ENCODE data around the gene HDAC4. TPM values are rescaled to one million over a fixed set of nuclear protein-coding genes. Genes with fewer than 3 reads are reported as not detected.

Gene HDAC4
- total RNA-seq, 2 experiments from 2014 or later: 22.6 to 24.5 TPM

DNA sequence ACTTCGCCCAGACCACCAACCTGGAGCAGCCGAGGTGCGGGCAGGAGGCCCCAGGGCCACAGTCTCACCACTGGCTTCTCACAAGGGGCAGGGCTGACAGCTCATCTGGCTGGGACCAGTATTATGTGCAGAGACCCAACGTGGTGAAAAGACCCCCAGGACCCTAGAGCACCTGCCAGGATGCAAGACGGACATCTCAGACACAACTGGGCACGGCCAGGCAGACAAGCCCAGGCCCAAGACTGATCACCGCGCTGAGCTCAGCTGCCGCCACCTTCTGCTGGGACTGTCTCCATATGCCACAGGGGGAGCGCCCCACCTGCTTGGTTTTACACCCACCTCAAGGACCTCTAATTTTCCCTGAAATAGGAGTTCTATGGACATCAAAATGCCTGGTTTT is 23.2 kb downstream of the HDAC4 start:
- CTCF ChIA-PET: interaction anchor here (1.1 kb wide), 1 partner anchor 110 kb away, joined by 3 read pairs; no protein-coding TSS in a partner anchor

GRCh38 chr2:239376942-239377531 is 23.8 kb downstream of the HDAC4 start:
- POLR2A ChIA-PET: no interaction called here
- DNase-seq (no peak), ATAC-seq (no peak)
- no peak overlapping the region for H3K4me3 Mint-ChIP-seq
- intact Hi-C loops (cut with micrococcal nuclease): loop anchor here (10.0 kb wide), 1 partner anchor 52 kb away; no protein-coding TSS in a partner anchor
- no peak overlapping the region for H3K27ac Mint-ChIP-seq
- no peaks in the 10 kb centered on the region for H3K27me3 Mint-ChIP-seq
- no peaks in the 10 kb centered on the region for H3K36me3 Mint-ChIP-seq (ENCODE audit: low read depth)
- CTCF ChIA-PET: interaction anchor here (1.1 kb wide), 1 partner anchor 110 kb away, joined by 3 read pairs; no protein-coding TSS in a partner anchor
- H3K9me3 Mint-ChIP-seq: no peaks in the 10 kb centered on the region
- TF ChIP-seq, protein P1, sequence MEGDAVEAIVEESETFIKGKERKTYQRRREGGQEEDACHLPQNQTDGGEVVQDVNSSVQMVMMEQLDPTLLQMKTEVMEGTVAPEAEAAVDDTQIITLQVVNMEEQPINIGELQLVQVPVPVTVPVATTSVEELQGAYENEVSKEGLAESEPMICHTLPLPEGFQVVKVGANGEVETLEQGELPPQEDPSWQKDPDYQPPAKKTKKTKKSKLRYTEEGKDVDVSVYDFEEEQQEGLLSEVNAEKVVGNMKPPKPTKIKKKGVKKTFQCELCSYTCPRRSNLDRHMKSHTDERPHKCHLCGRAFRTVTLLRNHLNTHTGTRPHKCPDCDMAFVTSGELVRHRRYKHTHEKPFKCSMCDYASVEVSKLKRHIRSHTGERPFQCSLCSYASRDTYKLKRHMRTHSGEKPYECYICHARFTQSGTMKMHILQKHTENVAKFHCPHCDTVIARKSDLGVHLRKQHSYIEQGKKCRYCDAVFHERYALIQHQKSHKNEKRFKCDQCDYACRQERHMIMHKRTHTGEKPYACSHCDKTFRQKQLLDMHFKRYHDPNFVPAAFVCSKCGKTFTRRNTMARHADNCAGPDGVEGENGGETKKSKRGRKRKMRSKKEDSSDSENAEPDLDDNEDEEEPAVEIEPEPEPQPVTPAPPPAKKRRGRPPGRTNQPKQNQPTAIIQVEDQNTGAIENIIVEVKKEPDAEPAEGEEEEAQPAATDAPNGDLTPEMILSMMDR (IDR thresholded peaks at IDR 0.05): no peak
- peaks cover 20% of the 10 kb centered on the region for H3K4me1 Mint-ChIP-seq (ENCODE audit: low read depth)

More for the DNA sequence above, 23.2 kb downstream of the HDAC4 start:
- DNase-seq (no peak), ATAC-seq (no peak)
- Mint-ChIP-seq H3K4me1 (ENCODE audit: low read depth) (peaks cover 23% of the 10 kb centered on the region), H3K9me3 (no peaks in the 10 kb centered on the region), H3K4me3 (no peak overlapping the region), H3K36me3 (ENCODE audit: low read depth) (no peaks in the 10 kb centered on the region), H3K27me3 (no peaks in the 10 kb centered on the region), H3K27ac (no peak overlapping the region)
- TF ChIP-seq, protein P1 (IDR thresholded peaks at IDR 0.05): no peak
- intact Hi-C loops (cut with micrococcal nuclease): loop anchor here (10.0 kb wide), 1 partner anchor 53 kb away; no protein-coding TSS in a partner anchor
- POLR2A ChIA-PET: no interaction called here

DNA sequence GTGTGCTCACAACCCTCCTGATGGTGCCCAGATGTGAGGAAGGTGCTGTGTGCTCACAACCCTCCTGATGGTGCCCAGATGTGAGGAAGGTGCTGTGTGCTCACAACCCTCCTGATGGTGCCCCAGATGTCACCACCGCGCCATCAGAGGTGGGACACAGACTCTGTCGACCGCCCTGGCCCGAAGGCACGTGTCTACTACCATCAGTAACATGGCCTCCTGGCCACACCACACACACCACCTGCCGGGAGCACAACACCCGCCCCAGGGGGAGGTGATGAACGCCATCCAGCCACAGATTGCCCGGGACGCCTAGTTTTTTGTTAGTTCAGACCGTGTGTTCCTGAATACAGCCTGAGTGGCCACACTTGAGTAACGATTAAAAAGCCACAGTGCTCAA is 24.5 kb downstream of the HDAC4 start:
- POLR2A ChIA-PET: no interaction called here
- H3K36me3 Mint-ChIP-seq (ENCODE audit: low read depth): no peaks in the 10 kb centered on the region

GRCh38 chr2:239375278-239376061 is 25.4 kb downstream of the HDAC4 start:
- intact Hi-C loops (cut with micrococcal nuclease): loop anchor here (10.0 kb wide), 1 partner anchor 51 kb away; no protein-coding TSS in a partner anchor
- DNase-seq (no peak), ATAC-seq (no peak)
- H3K36me3 Mint-ChIP-seq (ENCODE audit: low read depth): no peaks in the 10 kb centered on the region
- H3K9me3 Mint-ChIP-seq: no peaks in the 10 kb centered on the region
- peaks cover 6% of the 10 kb centered on the region for H3K4me1 Mint-ChIP-seq (ENCODE audit: low read depth)
- CTCF ChIA-PET: no interaction called here
- no peak overlapping the region for H3K4me3 Mint-ChIP-seq
- POLR2A ChIA-PET: no interaction called here
- TF ChIP-seq, protein P1 (IDR thresholded peaks at IDR 0.05): no peak
- H3K27ac Mint-ChIP-seq: no peak overlapping the region
- no peaks in the 10 kb centered on the region for H3K27me3 Mint-ChIP-seq

More for the DNA sequence above, 24.5 kb downstream of the HDAC4 start:
- H3K4me3 Mint-ChIP-seq: no peak overlapping the region
- TF ChIP-seq, protein P1 (IDR thresholded peaks at IDR 0.05): no peak
- intact Hi-C loops (cut with micrococcal nuclease): loop anchor here (10.0 kb wide), 1 partner anchor 52 kb away; no protein-coding TSS in a partner anchor
- H3K27me3 Mint-ChIP-seq: no peaks in the 10 kb centered on the region
- CTCF ChIA-PET: no interaction called here
- no peaks in the 10 kb centered on the region for H3K9me3 Mint-ChIP-seq
- peaks cover 14% of the 10 kb centered on the region for H3K4me1 Mint-ChIP-seq (ENCODE audit: low read depth)
- no peak for DNase-seq
- ATAC-seq: no peak
- H3K27ac Mint-ChIP-seq: no peak overlapping the region

DNA sequence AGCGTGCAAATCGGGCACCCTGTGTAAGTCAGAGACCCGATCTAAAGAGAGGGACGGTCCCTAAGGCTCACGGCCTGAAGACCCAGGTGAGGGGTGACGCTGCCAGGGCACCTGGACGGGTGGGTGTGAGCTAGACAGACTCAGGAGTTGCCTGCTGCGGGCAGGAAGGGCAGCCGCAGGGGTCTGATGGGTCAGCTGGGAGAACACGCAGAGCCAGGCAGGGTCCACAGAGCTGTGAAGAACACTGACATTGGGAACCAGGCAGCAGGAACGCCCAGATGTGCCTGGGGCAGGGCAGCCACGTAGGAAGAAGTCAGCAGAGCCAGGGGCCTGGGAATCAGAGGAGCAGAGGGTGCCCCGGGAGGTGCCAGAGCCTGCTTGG is 25.9 kb downstream of the HDAC4 start:
- Mint-ChIP-seq H3K9me3 (no peaks in the 10 kb centered on the region), H3K27me3 (no peaks in the 10 kb centered on the region), H3K27ac (no peak overlapping the region), H3K4me3 (no peak overlapping the region), H3K4me1 (ENCODE audit: low read depth) (peaks cover 10% of the 10 kb centered on the region), H3K36me3 (ENCODE audit: low read depth) (no peaks in the 10 kb centered on the region)
- intact Hi-C loops (cut with micrococcal nuclease): loop anchor here (10.0 kb wide), 1 partner anchor 50 kb away; no protein-coding TSS in a partner anchor
- DNase-seq (no peak), ATAC-seq (no peak)
- ChIA-PET CTCF (no interaction called here), POLR2A (no interaction called here)
- TF ChIP-seq, protein P1 (IDR thresholded peaks at IDR 0.05): no peak

Measured in activated CD8-positive, alpha-beta T cell treated with anti-CD3 and anti-CD28 coated beads for 36 hours (primary cell).